Heart left ventricle (tissue), 16 donors: ENCODE data around the gene ZNF132. TPM values are rescaled to one million over a fixed set of nuclear protein-coding genes. Genes with fewer than 3 reads are reported as not detected.

Source experiments
- ATAC-seq, 4 donors: fragments of 200-7000 bp; cut with Tn5 transposase; one replicate each; pipeline ENCODE4 v1.9.1; 2020 to 2022; ENCODE audit warnings: moderate library complexity in 4 of 4, mild to moderate bottlenecking in 3 of 4, moderate number of reproducible peaks in 1 of 4
- DNase-seq, 5 donors: peaks; one replicate each; pipeline ENCODE4 v3.0.0-alpha.2; 2020
- H3K27ac ChIP-seq, 12 donors: fragments of 200-600 bp; sonication (generic) in 4 of 12; one replicate each; pipeline versions ENCODE4 v1.5.0 to v1.8.0; 2016 to 2022; ENCODE audit warnings: mild to moderate bottlenecking in 2 of 12
- H3K27me3 ChIP-seq, 9 donors: fragments of 200-600 bp; sonication (generic) in 2 of 9; one replicate each; pipeline versions ENCODE4 v1.5.1 to v1.8.0; 2016 to 2022; ENCODE audit warnings: mild to moderate bottlenecking in 3 of 9
- H3K36me3 ChIP-seq, 9 donors: fragments of 200-600 bp; sonication (generic) in 2 of 9; one replicate each; pipeline versions ENCODE4 v1.5.0 to v1.8.0; 2018 to 2022; ENCODE audit warnings: mild to moderate bottlenecking in 2 of 9
- H3K4me1 ChIP-seq, 12 donors: fragments of 200-600 bp; sonication (generic) in 4 of 12; one replicate each; pipeline versions ENCODE4 v1.5.0 to v1.8.0; 2016 to 2022; ENCODE audit warnings: mild to moderate bottlenecking in 3 of 12
- H3K4me3 ChIP-seq, 12 donors: fragments of 200-600 bp; sonication (generic) in 4 of 12; one replicate each; pipeline versions ENCODE4 v1.5.0 to v1.8.0; 2017 to 2022; ENCODE audit warnings: mild to moderate bottlenecking in 9 of 12, moderate library complexity in 4 of 12
- H3K9me3 ChIP-seq, 12 donors: fragments of 200-600 bp; sonication (generic) in 4 of 12; one replicate each; pipeline versions ENCODE4 v1.5.0 to v1.8.0; 2016 to 2022; ENCODE audit warnings: mild to moderate bottlenecking in 1 of 12
- POLR2A ChIP-seq, 2 donors: fragments of 450-650 bp; IDR thresholded peaks; one replicate each; pipeline ENCODE4 v1.6.1; 2017; ENCODE audit warnings: antibody characterized with exemption in 2 of 2, mild to moderate bottlenecking in 2 of 2, moderate library complexity in 2 of 2
- WGBS, 4 donors: extraction: QIAGEN DNeasy Blood & Tissue Kit in 2 of 4; methylation state at CpG; one replicate each; pipeline versions ENCODE4 v1.1.5 to v1.1.7; 2013 to 2018; 5-methylcytosine and 5-hydroxymethylcytosine counted together
- intact Hi-C, 10 donors: fragments of 100-400 bp; cut with DNase I; formaldehyde crosslinking; loops; one replicate each; pipeline versions ENCODE4 v1.11.1 to v1.14.2; 2022
- polyA plus RNA-seq, 2 donors: library from polyadenylated mRNA; stranded (reverse); fragments of 200-250 nt; gene quantifications; one replicate each; pipeline ENCODE4 v1.2.3, GENCODE V29; 2013
- total RNA-seq, 9 donors: library from RNA; depleted of rRNA in 2 of 9; stranded (reverse); fragments of >200 nt in 2 of 9; fragmentation: NEBNext Ultra II Directional in 3 of 9; extraction: Animal tissue kit (Norgen Biotek cat#: 25700) in 3 of 9; gene quantifications; one replicate each; pipeline versions ENCODE4 v1.1.0 to v1.2.4, GENCODE V29; 2016 to 2023
- TF ChIP-seq, protein P1 (sequence below), 12 donors: fragments of 200-600 bp; sonication (generic) in 4 of 12; IDR thresholded peaks; one replicate each; pipeline versions ENCODE4 v1.5.0 to v1.8.0; 2018 to 2022; ENCODE audit warnings: antibody characterized with exemption in 12 of 12, mild to moderate bottlenecking in 5 of 12
- donor health status: ischemic (EF 13 %, LVEDD 7.1; RV severe dilation, severe dysfunction).
- donor health status: healthy with polysubstance abuse.
- donor health status: DM: no; HTN: yes; CAD: no.
- donor health status: DM: no; HTN: no; CAD: no.
- donor health status: ischemic (EF 25% LVEDD 6.9; RV normal size, moderate dysfunction).
- donor health status: ischemic (EF 25% LVEDD 5.7; RV mildly dilated, moderate dysfunction).
- donor health status: healthy.
- donor health status: DM: yes; HTN: yes; CAD: no.
- donor health status: ischemic (EF 35%, LVEDD 5.7; RV mildly dilated, moderate dysfunction).
- donor health status: nonischemic (EF 11% LVEDD 7.7; RV severe dilation, severe dysfunction).
- donor health status: DM: yes; HTN: yes; CAD: no.
- donor health status: PGD.
- donor health status: ischemic (EF 29% LVEDD 5.4; RV normal size, mild dysfunction).
- donor health status: nonischemic (EF 23%, LVEDD 6.1; RV moderate dilation, normal function).

ZNF132 gene
- total and polyA plus RNA-seq, 11 donors = 1.7 to 6.7 (median 5.1) TPM

DNA sequence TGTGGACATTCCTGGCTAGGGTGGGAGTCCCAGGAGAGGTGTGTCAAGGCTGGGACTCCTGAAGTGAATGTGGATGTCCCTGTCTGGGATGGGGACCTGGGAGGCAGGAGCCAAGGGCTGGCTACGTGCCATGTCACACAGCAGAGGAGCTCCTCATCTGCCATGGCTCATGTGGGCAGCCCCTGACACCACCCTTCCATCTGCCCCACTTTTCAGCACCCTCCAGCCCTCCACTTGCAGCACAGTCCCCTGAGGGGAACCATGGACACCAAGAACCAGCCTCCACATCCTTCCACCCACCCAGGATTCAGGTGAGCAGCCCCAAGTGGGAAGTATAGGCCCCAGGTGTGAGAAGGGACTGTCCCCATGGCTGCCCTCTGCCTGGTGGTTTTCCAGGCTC is 37.9 kb upstream of the ZNF132 start:
- Histone ChIP-seq H3K36me3 (peaks cover 0 to 33% (median 18%) of the 10 kb centered on the region in 9 donors), H3K4me3 (no peak overlapping the region), H3K9me3 (no peaks in the 10 kb centered on the region), H3K27ac (peak overlapping the region in 1 of 12 donors; percentile 86), H3K4me1 (peaks cover 0 to 25% (median 14%) of the 10 kb centered on the region in 12 donors), H3K27me3 (no peaks in the 10 kb centered on the region)
- DNase-seq (no peak), ATAC-seq (no peak)
- intact Hi-C loops = no loop called here
- TF ChIP-seq, protein P1, sequence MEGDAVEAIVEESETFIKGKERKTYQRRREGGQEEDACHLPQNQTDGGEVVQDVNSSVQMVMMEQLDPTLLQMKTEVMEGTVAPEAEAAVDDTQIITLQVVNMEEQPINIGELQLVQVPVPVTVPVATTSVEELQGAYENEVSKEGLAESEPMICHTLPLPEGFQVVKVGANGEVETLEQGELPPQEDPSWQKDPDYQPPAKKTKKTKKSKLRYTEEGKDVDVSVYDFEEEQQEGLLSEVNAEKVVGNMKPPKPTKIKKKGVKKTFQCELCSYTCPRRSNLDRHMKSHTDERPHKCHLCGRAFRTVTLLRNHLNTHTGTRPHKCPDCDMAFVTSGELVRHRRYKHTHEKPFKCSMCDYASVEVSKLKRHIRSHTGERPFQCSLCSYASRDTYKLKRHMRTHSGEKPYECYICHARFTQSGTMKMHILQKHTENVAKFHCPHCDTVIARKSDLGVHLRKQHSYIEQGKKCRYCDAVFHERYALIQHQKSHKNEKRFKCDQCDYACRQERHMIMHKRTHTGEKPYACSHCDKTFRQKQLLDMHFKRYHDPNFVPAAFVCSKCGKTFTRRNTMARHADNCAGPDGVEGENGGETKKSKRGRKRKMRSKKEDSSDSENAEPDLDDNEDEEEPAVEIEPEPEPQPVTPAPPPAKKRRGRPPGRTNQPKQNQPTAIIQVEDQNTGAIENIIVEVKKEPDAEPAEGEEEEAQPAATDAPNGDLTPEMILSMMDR (IDR thresholded peaks at IDR 0.05) = no peak
- TF ChIP-seq POLR2A (IDR thresholded peaks at IDR 0.05) = no peak
- 75 to 96% (median 88%) methylated on average over 1 of the region's 1 CpG for WGBS, 4 donors

DNA sequence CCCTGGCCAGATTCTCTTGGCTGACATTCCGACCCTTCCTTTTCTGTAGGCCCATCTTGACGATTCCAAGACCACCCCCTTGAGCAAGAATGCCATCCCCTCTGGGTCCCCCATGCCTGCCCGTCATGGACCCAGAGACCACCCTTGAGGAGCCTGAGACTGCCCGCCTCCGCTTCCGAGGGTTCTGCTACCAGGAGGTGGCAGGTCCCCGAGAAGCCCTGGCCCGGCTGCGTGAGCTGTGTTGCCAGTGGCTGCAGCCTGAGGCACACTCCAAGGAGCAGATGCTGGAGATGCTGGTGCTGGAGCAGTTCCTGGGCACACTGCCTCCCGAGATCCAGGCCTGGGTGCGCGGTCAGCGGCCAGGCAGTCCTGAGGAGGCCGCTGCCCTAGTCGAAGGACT is 37.2 kb upstream of the ZNF132 start:
- Histone ChIP-seq H3K27me3 (no peaks in the 10 kb centered on the region), H3K4me1 (peaks cover 0 to 25% (median 14%) of the 10 kb centered on the region in 12 donors), H3K9me3 (no peaks in the 10 kb centered on the region), H3K4me3 (peak overlapping the region in 5 of 12 donors; percentile 72 to 87 (median 82)), H3K36me3 (peaks cover 0 to 40% (median 25%) of the 10 kb centered on the region in 9 donors), H3K27ac (peak overlapping the region in 9 of 12 donors; percentile 85 to 93 (median 90))
- intact Hi-C loops = no loop called here
- DNase-seq (peak in 1 of 5 donors; percentile 42), ATAC-seq (no peak)
- WGBS, 4 donors = 80 to 87% (median 86%) methylated on average over 9 to 15 of the region's 15 CpGs
- no peak for TF ChIP-seq POLR2A (IDR thresholded peaks at IDR 0.05)

DNA sequence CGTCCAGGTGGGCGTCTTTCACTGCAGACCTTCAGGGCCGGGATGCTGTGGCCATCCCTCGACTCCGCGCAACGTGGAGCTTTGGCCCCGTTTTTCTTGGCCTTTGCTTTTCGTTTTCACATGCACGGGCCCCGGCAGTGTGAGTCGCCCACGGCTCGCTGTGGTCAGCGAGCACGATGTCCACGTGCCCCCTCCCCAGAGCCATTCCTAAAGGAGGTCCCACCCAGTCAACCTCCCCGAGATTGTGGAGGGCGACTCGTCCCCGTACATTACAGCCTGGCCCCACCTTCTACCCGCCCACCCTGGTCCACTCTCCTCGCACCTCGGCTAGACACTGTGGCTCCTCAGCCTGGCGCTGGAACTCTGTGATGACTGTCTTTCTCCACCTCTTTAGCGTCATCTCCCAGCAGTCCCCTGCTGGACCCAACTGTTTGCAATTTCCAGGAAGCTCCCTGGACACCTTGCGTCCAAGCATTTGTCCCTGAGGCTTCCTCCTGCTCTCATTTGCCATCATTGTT is 36.6 kb upstream of the ZNF132 start:
- DNase-seq (peak in 2 of 5 donors; percentile 43 to 64), ATAC-seq (peak in 2 of 4 donors; percentile 5 to 12)
- no peaks in the 10 kb centered on the region for H3K27me3 ChIP-seq
- 2 to 3% (median 2%) methylated on average over 26 to 27 of the region's 27 CpGs for WGBS, 4 donors
- no peak for TF ChIP-seq POLR2A (IDR thresholded peaks at IDR 0.05)
- TF ChIP-seq, protein P1 (IDR thresholded peaks at IDR 0.05) = no peak
- peak overlapping the region; percentile 65 to 93 (median 90) for H3K27ac ChIP-seq
- no peaks in the 10 kb centered on the region for H3K9me3 ChIP-seq
- H3K4me1 ChIP-seq = peaks cover 0 to 25% (median 14%) of the 10 kb centered on the region in 12 donors
- H3K36me3 ChIP-seq = peaks cover 0 to 46% (median 31%) of the 10 kb centered on the region in 9 donors
- H3K4me3 ChIP-seq = peak overlapping the region; percentile 36 to 87 (median 72)
- intact Hi-C loops = loop anchor here in 2 of 10 donors (1.0 kb wide), 1 partner anchor 23 kb away; no protein-coding TSS in a partner anchor

DNA sequence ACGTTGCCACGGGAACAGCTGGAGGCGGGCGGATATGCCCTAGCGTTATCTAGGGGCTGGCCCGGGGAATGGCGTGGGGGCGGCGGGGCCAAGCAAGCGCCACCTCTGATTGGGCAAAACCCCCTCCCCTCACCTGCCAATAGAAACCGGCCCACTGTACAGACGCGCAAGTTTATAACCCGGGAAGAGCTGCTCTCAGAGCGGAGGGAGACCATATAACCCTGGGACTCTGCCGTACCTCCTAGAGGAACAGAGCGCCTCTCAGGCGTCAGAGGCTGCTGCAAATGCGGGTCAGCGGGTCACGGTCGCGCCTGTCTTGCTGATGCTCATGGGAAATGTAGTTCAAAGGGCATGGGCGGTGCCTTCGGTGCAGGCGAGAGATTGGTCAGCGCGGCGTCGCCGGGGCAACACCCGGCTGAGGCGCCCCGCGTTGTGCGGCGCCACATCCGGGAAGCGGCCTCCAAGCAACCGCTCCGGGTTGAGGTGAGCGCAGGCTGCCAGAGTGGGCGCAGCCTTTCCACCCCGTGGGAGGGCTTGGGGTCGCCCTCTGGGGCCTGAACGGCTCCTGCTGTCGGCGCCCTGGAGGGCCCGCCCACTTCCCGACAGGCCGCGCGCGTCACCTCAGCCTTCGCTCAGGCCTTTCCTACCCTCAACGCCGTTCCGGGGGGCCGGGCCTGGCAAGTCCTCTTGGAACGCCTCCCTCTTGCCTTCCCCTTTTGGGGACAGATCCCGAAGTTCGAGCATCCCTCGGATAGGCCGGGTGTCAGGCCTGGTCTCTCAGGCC is 36.0 kb upstream of the ZNF132 start, which contains the start of gene ZNF446:
Gene ZNF446 (plus strand): TSS at position 639 of the 784 bp plus-strand sequence. CDS start 867 bp downstream, outside the sequence.
- intact Hi-C loops = loop anchor here in 2 of 10 donors (1.0 kb wide), 1 partner anchor 23 kb away; no protein-coding TSS in a partner anchor
- DNase-seq (peak; percentile 96 to 98 (median 97)), ATAC-seq (peak; percentile 93 to 95 (median 94))
- Histone ChIP-seq H3K27ac (peak within 1 kb of the TSS; percentile 65 to 93 (median 90)), H3K9me3 (no peaks in the 10 kb centered on the region), H3K4me3 (peak within 1 kb of the TSS; percentile 36 to 87 (median 72)), H3K4me1 (peaks cover 0 to 25% (median 14%) of the 10 kb centered on the region in 12 donors), H3K27me3 (no peaks in the 10 kb centered on the region), H3K36me3 (peaks cover 0 to 43% (median 33%) of the 10 kb centered on the region in 9 donors)
- TF ChIP-seq POLR2A (IDR thresholded peaks at IDR 0.05) = peak in 1 of 2 donors; percentile 59
- TF ChIP-seq, protein P1 (IDR thresholded peaks at IDR 0.05) = peak in 2 of 12 donors; percentile 6 to 15
- WGBS, 4 donors = 0 to 1% (median 0%) methylated on average over 33 to 64 of the region's 64 CpGs
